Measurements from ENCODE around the gene KCNRG.

Gene KCNRG

DNA sequence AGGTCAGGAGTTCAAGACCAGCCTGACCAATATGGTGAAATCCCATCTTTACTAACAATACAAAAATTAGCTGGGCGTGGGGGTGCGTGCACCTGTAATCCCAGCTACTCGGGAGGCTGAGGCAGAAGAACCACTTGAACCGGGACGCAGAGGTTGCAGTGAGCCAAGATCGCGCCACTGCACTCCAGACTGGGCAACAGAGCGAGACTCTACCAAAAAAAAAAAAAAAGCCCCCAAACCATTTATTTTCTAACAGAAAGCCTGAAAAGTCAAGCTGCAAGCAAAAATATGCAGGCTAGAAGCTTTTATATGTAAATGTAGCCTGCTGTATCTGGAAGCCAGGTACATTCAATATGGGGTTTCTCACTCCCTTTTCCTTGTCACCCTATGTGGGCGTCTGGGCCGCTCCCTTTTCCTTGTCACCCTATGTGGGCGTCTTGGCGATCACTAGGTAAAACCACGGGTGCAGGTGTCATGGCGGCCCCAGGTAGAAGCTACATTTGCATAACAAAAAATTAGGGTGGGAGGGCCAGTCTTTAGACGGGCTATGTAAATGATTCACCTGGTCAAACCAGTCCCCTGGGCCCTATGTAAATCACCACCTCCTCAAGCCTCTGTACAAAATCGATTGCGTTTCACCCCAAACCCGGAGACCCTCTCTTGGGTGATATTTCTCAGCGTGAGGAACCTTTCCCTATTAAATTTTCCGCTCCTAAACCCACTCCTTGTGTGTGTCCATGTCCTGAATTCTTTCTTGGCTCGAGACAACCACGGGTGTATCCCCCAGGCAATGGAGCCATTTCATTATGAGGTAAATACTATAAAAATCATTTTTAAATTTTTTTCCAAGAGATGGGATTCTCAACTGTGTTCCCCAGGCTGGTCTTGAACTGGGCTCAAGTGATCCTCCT lies 16.3 kb upstream of the KCNRG start:
- TF ChIP-seq, protein P1, sequence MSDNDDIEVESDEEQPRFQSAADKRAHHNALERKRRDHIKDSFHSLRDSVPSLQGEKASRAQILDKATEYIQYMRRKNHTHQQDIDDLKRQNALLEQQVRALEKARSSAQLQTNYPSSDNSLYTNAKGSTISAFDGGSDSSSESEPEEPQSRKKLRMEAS (IDR thresholded peaks at IDR 0.05) = no peak
- TF ChIP-seq, protein P2, sequence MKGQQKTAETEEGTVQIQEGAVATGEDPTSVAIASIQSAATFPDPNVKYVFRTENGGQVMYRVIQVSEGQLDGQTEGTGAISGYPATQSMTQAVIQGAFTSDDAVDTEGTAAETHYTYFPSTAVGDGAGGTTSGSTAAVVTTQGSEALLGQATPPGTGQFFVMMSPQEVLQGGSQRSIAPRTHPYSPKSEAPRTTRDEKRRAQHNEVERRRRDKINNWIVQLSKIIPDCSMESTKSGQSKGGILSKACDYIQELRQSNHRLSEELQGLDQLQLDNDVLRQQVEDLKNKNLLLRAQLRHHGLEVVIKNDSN (IDR thresholded peaks at IDR 0.05) = no peak
- no peak for TF ChIP-seq ZBTB7A (IDR thresholded peaks at IDR 0.05; ENCODE audit: low read depth)
- TF ChIP-seq RAD21 (IDR thresholded peaks at IDR 0.05; ENCODE audit: low read depth) = no peak
- TF ChIP-seq YY1 (IDR thresholded peaks at IDR 0.05; ENCODE audit: low read depth) = no peak
- TF ChIP-seq NFIC (IDR thresholded peaks at IDR 0.05) = no peak
- TF ChIP-seq, protein P3, sequence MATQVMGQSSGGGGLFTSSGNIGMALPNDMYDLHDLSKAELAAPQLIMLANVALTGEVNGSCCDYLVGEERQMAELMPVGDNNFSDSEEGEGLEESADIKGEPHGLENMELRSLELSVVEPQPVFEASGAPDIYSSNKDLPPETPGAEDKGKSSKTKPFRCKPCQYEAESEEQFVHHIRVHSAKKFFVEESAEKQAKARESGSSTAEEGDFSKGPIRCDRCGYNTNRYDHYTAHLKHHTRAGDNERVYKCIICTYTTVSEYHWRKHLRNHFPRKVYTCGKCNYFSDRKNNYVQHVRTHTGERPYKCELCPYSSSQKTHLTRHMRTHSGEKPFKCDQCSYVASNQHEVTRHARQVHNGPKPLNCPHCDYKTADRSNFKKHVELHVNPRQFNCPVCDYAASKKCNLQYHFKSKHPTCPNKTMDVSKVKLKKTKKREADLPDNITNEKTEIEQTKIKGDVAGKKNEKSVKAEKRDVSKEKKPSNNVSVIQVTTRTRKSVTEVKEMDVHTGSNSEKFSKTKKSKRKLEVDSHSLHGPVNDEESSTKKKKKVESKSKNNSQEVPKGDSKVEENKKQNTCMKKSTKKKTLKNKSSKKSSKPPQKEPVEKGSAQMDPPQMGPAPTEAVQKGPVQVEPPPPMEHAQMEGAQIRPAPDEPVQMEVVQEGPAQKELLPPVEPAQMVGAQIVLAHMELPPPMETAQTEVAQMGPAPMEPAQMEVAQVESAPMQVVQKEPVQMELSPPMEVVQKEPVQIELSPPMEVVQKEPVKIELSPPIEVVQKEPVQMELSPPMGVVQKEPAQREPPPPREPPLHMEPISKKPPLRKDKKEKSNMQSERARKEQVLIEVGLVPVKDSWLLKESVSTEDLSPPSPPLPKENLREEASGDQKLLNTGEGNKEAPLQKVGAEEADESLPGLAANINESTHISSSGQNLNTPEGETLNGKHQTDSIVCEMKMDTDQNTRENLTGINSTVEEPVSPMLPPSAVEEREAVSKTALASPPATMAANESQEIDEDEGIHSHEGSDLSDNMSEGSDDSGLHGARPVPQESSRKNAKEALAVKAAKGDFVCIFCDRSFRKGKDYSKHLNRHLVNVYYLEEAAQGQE (IDR thresholded peaks at IDR 0.05; ENCODE audit: low read depth) = no peak
- no peak for TF ChIP-seq FOXM1 (IDR thresholded peaks at IDR 0.05; ENCODE audit: borderline replicate concordance, low read depth)
- no peak for TF ChIP-seq CEBPB (IDR thresholded peaks at IDR 0.05)
- no peak for TF ChIP-seq EP300 (IDR thresholded peaks at IDR 0.05; ENCODE audit: borderline replicate concordance)

DNA sequence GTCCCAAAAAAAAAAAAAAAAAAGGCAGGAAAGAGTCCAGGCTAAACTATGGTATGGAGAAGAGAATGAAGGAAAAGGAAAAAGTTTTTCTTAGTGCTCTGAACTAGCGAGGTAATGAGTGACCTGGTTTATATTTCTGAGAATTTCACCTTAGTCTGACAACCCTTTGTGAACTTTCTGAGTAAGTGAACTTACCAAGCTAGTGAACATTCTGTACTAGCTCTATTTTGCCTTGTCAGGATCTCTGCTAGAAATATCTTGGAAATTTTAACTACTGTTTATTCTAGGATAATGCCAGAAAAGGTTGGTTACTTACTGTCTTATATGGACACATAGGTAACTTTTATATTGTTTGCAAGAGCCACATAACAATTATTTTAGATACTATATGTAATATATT lies 14.0 kb upstream of the KCNRG start:
- no peak for TF ChIP-seq RAD21 (IDR thresholded peaks at IDR 0.05; ENCODE audit: low read depth)
- TF ChIP-seq CREB1 (IDR thresholded peaks at IDR 0.05; ENCODE audit: low read depth) = no peak
- TF ChIP-seq, protein P3 (IDR thresholded peaks at IDR 0.05; ENCODE audit: low read depth) = no peak
- TF ChIP-seq YY1 (IDR thresholded peaks at IDR 0.05; ENCODE audit: low read depth) = no peak
- no peak for TF ChIP-seq FOXM1 (IDR thresholded peaks at IDR 0.05; ENCODE audit: borderline replicate concordance, low read depth)

DNA sequence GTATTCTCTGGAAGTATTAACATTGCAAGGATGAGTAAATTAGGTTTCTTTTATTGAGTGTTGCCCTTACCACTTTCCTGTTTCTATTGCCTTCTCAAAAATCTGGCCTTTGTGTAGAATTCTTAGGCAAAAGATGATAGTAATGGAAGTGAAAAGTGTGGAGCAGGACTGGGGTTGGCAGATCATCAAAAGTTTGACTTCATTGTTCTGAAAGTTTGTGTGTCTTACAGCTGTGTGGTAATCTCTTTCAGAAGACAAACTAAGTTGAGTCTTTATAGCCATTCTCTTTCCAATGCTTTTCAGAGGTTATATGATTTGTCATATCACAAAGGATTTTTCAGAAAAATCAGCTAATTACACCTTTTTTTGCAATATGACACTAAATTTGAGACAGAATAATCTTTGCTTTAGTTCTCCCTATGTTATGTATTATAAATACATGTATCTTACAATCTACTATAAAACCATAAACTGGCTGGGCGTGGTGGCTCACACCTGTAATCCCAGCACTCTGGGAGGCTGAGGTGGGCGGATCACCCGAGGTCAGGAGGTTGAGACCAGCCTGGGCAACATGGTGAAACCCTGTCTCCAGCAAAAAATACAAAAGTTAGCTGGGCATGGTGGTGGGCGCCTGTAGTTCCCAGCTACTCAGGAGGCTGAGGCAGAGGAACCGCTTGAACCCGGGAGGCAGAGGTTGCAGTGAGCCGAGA lies 8.7 kb upstream of the KCNRG start:
- TF ChIP-seq ZBTB7A (IDR thresholded peaks at IDR 0.05; ENCODE audit: low read depth) (no peak), YY1 (IDR thresholded peaks at IDR 0.05; ENCODE audit: low read depth) (no peak), TEAD4 (IDR thresholded peaks at IDR 0.05) (no peak)

DNA sequence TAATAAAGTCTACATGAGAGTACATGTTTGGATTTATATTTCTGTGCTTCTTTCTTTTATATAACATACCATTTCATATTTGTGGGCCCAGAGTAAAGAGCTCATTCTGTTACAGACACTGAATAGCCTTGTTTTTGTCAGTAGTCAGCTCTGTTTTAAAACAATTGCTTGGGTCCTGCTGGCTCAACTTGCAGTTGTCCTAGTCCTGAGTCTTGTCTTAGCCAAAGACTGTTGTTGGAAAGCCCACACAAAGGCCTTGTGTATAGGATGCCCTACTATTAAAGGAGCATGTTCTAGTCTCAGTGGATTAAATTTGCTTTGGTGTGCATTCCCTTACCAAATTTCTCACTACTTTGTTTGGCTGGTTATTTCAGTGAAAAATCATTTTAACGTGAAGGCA lies 3.8 kb upstream of the KCNRG start:
- TF ChIP-seq EGR1 (IDR thresholded peaks at IDR 0.05) = no peak
- TF ChIP-seq TAF1 (IDR thresholded peaks at IDR 0.05; ENCODE audit: low read depth) = no peak
- no peak for TF ChIP-seq TCF12 (IDR thresholded peaks at IDR 0.05; ENCODE audit: low read depth)
- no peak for TF ChIP-seq CREB1 (IDR thresholded peaks at IDR 0.05; ENCODE audit: low read depth)
- no peak for TF ChIP-seq RAD21 (IDR thresholded peaks at IDR 0.05; ENCODE audit: low read depth)
- TF ChIP-seq CEBPB (IDR thresholded peaks at IDR 0.05) = no peak

DNA sequence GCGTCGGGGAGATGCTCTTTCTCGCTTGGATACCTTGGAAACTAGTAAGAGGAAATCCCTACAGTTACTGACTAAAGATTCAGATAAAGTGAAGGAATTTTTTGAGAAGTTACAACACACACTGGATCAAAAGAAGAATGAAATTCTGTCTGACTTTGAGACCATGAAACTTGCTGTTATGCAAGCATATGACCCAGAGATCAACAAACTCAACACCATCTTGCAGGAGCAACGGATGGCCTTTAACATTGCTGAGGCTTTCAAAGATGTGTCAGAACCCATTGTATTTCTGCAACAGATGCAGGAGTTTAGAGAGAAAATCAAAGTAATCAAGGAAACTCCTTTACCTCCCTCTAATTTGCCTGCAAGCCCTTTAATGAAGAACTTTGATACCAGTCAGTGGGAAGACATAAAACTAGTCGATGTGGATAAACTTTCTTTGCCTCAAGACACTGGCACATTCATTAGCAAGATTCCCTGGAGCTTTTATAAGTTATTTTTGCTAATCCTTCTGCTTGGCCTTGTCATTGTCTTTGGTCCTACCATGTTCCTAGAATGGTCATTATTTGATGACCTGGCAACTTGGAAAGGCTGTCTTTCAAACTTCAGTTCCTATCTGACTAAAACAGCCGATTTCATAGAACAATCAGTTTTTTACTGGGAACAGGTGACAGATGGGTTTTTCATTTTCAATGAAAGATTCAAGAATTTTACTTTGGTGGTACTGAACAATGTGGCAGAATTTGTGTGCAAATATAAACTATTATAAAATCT lies 2.7 kb upstream of the KCNRG start:
- no peak for TF ChIP-seq CEBPB (IDR thresholded peaks at IDR 0.05)
- TF ChIP-seq, protein P3 (IDR thresholded peaks at IDR 0.05; ENCODE audit: low read depth) = no peak
